ENCODE results near the gene LAGE3.

DNA sequence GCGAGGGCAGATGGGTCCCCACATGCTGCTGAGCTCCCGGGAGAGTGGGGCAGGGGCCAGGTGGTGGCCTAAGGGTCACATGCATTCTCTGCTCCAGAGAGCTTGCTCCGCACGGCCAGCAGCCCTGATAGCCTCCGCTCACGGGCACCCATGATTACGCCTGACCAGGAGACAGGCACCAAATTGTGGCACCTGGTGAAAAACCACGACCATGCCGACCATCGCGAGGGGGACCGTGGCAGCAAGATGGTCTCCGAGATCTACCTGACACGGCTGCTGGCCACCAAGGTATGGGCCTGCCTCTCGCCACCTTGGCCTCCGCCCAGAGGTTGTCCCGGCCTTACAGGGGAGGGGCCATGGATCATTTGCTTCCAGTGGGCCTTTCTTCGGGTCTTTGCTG lies 9.2 kb downstream of the LAGE3 start:
- TF ChIP-seq, protein P1, sequence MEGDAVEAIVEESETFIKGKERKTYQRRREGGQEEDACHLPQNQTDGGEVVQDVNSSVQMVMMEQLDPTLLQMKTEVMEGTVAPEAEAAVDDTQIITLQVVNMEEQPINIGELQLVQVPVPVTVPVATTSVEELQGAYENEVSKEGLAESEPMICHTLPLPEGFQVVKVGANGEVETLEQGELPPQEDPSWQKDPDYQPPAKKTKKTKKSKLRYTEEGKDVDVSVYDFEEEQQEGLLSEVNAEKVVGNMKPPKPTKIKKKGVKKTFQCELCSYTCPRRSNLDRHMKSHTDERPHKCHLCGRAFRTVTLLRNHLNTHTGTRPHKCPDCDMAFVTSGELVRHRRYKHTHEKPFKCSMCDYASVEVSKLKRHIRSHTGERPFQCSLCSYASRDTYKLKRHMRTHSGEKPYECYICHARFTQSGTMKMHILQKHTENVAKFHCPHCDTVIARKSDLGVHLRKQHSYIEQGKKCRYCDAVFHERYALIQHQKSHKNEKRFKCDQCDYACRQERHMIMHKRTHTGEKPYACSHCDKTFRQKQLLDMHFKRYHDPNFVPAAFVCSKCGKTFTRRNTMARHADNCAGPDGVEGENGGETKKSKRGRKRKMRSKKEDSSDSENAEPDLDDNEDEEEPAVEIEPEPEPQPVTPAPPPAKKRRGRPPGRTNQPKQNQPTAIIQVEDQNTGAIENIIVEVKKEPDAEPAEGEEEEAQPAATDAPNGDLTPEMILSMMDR (IDR thresholded peaks at IDR 0.05) = no peak
- TF ChIP-seq POLR2A (IDR thresholded peaks at IDR 0.05) = no peak

Measured in right lobe of liver (tissue), 4 donors.